Measurements from ENCODE around the gene HIC2.
"Not testable (repeated sequence)": the region's sequence is repeated elsewhere in the genome, so short reads cannot be mapped to it uniquely, and the experiment has no call there.

HIC2 gene

DNA sequence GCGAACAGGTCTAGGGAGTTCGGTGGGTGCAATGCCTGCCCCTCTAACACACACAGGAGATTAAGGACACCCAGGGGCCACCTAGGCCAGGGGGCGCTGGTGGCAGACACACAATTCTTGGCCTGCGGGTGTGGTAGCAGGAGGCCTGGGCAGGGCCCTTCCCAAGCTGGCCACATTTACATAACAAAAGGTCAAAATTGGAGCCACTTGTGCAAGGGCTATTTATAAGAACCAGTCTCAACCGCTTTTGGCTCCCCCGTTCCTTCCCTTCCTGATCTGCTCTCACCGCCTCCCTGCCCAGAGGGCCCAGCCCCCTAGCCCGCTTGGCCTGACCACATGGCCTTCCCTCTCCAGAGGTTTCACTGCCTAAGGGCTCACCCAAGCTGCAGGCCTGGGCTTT is 75.1 kb downstream of the HIC2 start:
- H3K4me3 ChIP-seq (ENCODE audit: low read depth, low read length); DNase-seq (ENCODE audit: low read depth): not testable (repeated sequence)

DNA sequence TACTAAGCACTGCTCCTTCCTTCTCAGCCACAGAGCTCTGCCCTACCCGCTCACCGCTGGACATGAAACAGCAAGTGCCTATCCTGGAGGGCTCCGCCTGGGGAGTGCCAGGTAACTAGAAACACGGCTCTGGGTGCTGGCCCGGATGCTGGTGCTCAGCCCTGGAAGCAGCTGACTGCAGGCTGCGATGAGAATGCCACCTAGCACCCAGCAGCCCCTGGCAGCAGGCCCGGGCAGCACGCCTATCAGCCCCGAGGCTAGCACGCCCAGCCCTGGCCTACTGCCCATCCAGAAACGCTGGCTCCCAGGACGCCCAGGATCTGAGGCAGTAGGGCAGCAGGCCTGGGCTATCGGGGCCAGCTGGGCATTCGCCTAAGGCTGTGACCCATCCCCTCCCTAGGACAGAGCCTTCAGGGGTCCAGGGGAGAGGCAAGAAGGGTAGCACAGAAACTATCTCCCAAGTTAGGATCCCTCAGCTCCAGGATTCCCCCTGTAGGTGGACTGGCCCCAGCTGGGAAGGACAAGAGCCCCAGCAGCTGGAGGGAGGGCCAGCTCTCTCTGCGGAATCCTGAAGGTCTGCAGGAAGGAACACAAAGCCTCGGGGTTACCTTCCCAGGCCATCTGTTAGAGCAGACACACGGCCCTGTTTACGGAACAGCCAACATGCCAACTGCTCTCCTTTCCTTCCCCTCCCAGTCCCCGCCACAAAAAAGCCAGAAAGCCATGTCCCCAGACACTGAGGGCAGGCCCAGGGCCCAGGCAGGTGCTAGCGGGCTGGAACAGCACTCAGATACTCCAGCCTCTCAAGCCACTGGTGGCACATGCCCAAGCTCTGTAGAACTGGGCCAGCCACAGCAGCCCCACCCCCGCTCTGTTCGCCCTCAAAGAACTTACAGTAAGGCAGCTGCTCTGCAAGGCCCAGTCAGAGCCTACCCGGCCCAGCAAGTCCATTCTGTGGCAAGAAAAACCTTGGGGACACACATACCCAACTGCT is 76.9 kb downstream of the HIC2 start:
- DNase-seq (ENCODE audit: low read depth); H3K4me3 ChIP-seq (ENCODE audit: low read depth, low read length): not testable (repeated sequence)

DNA sequence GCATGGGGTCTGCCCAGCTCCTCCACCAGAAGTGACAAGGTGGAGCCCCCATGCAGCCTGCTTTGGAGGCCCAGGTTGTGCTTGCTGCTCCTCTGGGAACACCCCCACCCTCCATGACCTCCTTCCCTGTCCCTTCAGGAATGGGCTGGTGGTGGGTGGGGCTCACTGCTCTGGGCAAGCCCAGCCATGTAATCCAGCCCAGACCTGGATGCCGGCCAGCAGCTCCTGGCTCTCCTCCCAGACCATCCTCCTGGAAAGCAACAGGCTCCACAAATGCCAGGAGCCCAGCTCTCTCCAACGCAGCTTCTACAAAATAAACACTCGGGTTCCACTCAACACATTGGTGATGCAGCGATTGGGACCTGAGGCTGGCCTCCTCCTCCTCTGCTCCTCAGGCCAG is 80.8 kb downstream of the HIC2 start:
- H3K4me3 ChIP-seq (ENCODE audit: low read depth, low read length): not testable (repeated sequence)

DNA sequence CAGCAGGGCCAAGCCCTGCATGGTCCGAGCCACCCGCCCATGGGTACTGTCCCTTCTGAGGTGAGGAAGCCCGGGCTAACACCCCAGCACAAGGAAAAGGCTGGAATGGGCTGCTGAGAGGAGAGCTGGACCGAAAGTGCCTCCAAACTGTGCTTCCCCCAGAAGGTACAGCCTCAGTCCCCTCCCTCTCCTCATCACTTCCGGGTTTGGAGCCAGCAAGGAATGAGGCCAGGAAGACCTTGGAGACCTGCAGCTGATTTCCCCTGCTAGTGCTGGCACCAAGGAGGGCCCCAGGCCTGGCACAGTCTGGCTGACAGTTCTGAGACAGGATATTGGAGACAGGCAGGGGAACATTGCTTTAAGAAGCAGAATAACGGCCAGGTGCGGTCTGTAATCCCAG is 81.3 kb downstream of the HIC2 start:
- DNase-seq (ENCODE audit: low read depth); H3K4me3 ChIP-seq (ENCODE audit: low read depth, low read length): not testable (repeated sequence)

More for the DNA sequence above, 80.8 kb downstream of the HIC2 start:
- DNase-seq (ENCODE audit: low read depth): not testable (repeated sequence)

DNA sequence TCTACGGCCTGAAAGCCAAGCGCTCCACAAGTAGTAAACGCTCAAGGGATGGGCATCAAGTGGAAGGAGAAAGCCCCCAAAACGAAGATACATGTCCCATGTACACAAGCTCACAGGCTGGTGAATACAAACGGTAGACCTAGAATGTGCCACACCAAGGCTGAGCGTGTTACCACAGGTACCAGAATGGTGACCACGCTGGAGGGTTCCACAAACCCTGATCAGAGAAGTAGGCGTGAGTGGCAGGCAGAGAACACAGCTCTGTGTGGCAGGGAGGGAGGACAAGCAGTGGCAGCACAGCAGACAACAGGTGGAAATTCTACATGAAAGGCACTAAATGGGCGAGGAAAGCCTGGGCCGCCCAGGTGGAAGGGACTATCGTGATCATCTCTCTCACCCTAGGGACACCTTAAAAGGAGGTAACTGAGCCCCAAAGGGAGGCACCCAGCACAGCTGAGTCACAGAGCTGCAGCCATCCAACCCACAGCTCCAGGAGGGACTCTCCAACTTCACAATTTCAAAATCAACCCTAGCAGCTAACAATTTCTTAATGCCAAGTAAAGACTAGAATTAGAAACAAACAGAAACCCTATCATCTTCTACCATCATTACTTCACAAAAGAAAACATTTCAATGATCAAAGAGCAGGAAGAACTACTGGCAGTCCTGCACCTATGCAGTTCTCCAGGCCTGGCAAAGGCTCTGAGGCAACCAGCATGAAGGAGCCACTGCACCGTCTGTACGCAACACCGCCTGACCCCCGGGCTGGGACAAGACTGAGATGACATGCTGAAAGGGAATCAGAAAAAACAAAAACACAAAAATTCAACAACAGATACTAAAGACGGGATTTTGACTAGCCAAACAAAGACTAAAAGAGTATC is 82.7 kb downstream of the HIC2 start:
- H3K4me3 ChIP-seq (ENCODE audit: low read depth, low read length); DNase-seq (ENCODE audit: low read depth): not testable (repeated sequence)

Data from NB4 (cell line).